Bronchial epithelial cell (primary cell): ENCODE measurements around the gene CHCT1. TPM values are rescaled to one million over a fixed set of nuclear protein-coding genes. Genes with fewer than 3 reads are reported as not detected.

ENCODE experiments used
- DNase-seq: peaks from one replicate; pipeline ENCODE4 v3.0.0-alpha.2; 2010; ENCODE audit warnings: low read depth
- FAIRE-seq: peaks from 2 replicates; lab custom pipeline; 2011; peaks lifted over from hg19 to GRCh38; lab: Jason Lieb, UNC
- H3K27me3 ChIP-seq: 2 replicates; pipeline ENCODE4 v1.5.1; 2011; ENCODE audit warnings: low read length; ENCODE audit not compliant: control insufficient read depth, insufficient read depth
- H3K36me3 ChIP-seq: 2 replicates; pipeline ENCODE4 v1.5.1; 2011; ENCODE audit warnings: low read length; ENCODE audit not compliant: control insufficient read depth, insufficient read depth
- H3K4me3 ChIP-seq: 2 replicates; pipeline ENCODE4 v1.5.1; 2011; ENCODE audit warnings: mild to moderate bottlenecking, low read depth, low read length, control low read depth
- CTCF ChIP-seq: IDR thresholded peaks from 2 replicates; pipeline ENCODE4 v1.5.1; 2011; ENCODE audit warnings: mild to moderate bottlenecking, moderate library complexity, low read length, control low read depth, inconsistent platforms; ENCODE audit not compliant: insufficient read depth, severe bottlenecking
- total RNA-seq: library from RNA; depleted of rRNA; stranded (reverse); fragments of >200 nt; gene quantifications from 2 replicates; pipeline ENCODE4 v1.2.1, GENCODE V29; 2014

Gene CHCT1
- total RNA-seq, 1 donor from 2014 or later, result not detected

GRCh38 chr17:60461584-60461983, 39.3 kb downstream of the CHCT1 start:
- H3K4me3 ChIP-seq, result no peak overlapping the region
- FAIRE-seq, result no peak
- TF ChIP-seq CTCF, result no peak
- DNase-seq, result no peak
- no peaks in the 10 kb centered on the region for H3K27me3 ChIP-seq
- peaks cover 4% of the 10 kb centered on the region for H3K36me3 ChIP-seq

GRCh38 chr17:60463157-60463835, 41.0 kb downstream of the CHCT1 start:
- FAIRE-seq (no peak), DNase-seq (no peak)
- H3K36me3 ChIP-seq, result peaks cover 4% of the 10 kb centered on the region
- no peaks in the 10 kb centered on the region for H3K27me3 ChIP-seq
- no peak for TF ChIP-seq CTCF
- H3K4me3 ChIP-seq, result no peak overlapping the region

- H3K36me3 ChIP-seq, result peaks cover 4% of the 10 kb centered on the region
- no peaks in the 10 kb centered on the region for H3K27me3 ChIP-seq
- H3K4me3 ChIP-seq, result no peak overlapping the region
- no peak for DNase-seq
- TF ChIP-seq CTCF, result no peak
- no peak for FAIRE-seq
Observed at GRCh38 chr17:60464343-60464742, 42.1 kb downstream of the CHCT1 start.

GRCh38 chr17:60468371-60468770, 46.1 kb downstream of the CHCT1 start:
- Histone ChIP-seq H3K27me3 (no peaks in the 10 kb centered on the region), H3K36me3 (peaks cover 2% of the 10 kb centered on the region), H3K4me3 (no peak overlapping the region)
- DNase-seq, result no peak
- no peak for TF ChIP-seq CTCF
- no peak for FAIRE-seq

GRCh38 chr17:60471451-60471850, 49.2 kb downstream of the CHCT1 start:
- H3K27me3 ChIP-seq, result no peaks in the 10 kb centered on the region
- DNase-seq (no peak), FAIRE-seq (no peak)
- no peak overlapping the region for H3K4me3 ChIP-seq
- TF ChIP-seq CTCF, result no peak
- no peaks in the 10 kb centered on the region for H3K36me3 ChIP-seq

GRCh38 chr17:60472449-60472848, 50.2 kb downstream of the CHCT1 start:
- Histone ChIP-seq H3K4me3 (no peak overlapping the region), H3K36me3 (no peaks in the 10 kb centered on the region), H3K27me3 (no peaks in the 10 kb centered on the region)
- FAIRE-seq (no peak), DNase-seq (no peak)
- no peak for TF ChIP-seq CTCF
